GM19467 (cell line): ENCODE data around the gene SEC61B.

Experiments used
- ATAC-seq: cut with Tn5 transposase; IDR thresholded peaks from one replicate; pipeline ENCODE4 v1.9.1; 2021; ENCODE audit warnings: mild to moderate bottlenecking, moderate library complexity; ENCODE audit not compliant: unreplicated experiment

The SEC61B gene

GRCh38 chr9:99221621-99222415, at the start of gene SEC61B, which contains the start of gene ALG2:
Gene SEC61B, plus strand, starts transcription at chr9:99222282. Its CDS starts 82 bp downstream, at chr9:99222364.
Gene ALG2, minus strand, starts transcription at chr9:99221942. Its CDS starts 48 bp downstream, at chr9:99221894.
- peak; percentile 82 for ATAC-seq

GRCh38 chr9:99173570-99174504, 48.2 kb upstream of the SEC61B start:
- ATAC-seq = no peak

- no peak for ATAC-seq
These were observed 45.5 kb upstream of the SEC61B start for GRCh38 chr9:99176527-99177013.

- ATAC-seq = no peak
These were observed 44.3 kb upstream of the SEC61B start for GRCh38 chr9:99177576-99178366.

- no peak for ATAC-seq
These were observed 42.9 kb upstream of the SEC61B start for GRCh38 chr9:99178912-99179872.

GRCh38 chr9:99180199-99180598, 41.9 kb upstream of the SEC61B start:
- peak; percentile 36 for ATAC-seq

GRCh38 chr9:99180662-99181061, 41.4 kb upstream of the SEC61B start:
- ATAC-seq = no peak

- no peak for ATAC-seq
These were observed 40.9 kb upstream of the SEC61B start for GRCh38 chr9:99181206-99181605.

- no peak for ATAC-seq
These were observed 40.5 kb upstream of the SEC61B start for GRCh38 chr9:99181621-99182020.

- ATAC-seq = no peak
These were observed 39.7 kb upstream of the SEC61B start for GRCh38 chr9:99182356-99182755.

- no peak for ATAC-seq
These were observed 38.5 kb upstream of the SEC61B start for GRCh38 chr9:99183616-99184015.

- no peak for ATAC-seq
These were observed 38.0 kb upstream of the SEC61B start for GRCh38 chr9:99184110-99184474.

GRCh38 chr9:99184475-99185347, 37.4 kb upstream of the SEC61B start:
- peak; percentile 33 for ATAC-seq

- ATAC-seq = no peak
These were observed 36.8 kb upstream of the SEC61B start for GRCh38 chr9:99185348-99185632.

GRCh38 chr9:99185934-99186333, 36.1 kb upstream of the SEC61B start:
- ATAC-seq = no peak

- no peak for ATAC-seq
These were observed 34.8 kb upstream of the SEC61B start for GRCh38 chr9:99187311-99187710.

GRCh38 chr9:99189186-99189585, 32.9 kb upstream of the SEC61B start:
- ATAC-seq = no peak

GRCh38 chr9:99189887-99190596, 32.0 kb upstream of the SEC61B start:
- ATAC-seq = no peak
